ENCODE measurements around the gene PRDM2.
A peak's percentile ranks its signal among the peaks of the same experiment; 100 is the strongest.
"Not testable (repeated sequence)": the region's sequence is repeated elsewhere in the genome, so short reads cannot be mapped to it uniquely, and the experiment has no call there.

Gene PRDM2

GRCh38 chr1:13699936-13700520 lies at the start of gene PRDM2:
PRDM2 (plus strand) TSS chr1:13700188; CDS start chr1:13715606, 15,418 bp downstream.
- peak; percentile 55 for DNase-seq

GRCh38 chr1:13651279-13651678 lies 48.7 kb upstream of the PRDM2 start:
- no peak for DNase-seq

GRCh38 chr1:13652238-13652637 lies 47.8 kb upstream of the PRDM2 start:
- no peak for DNase-seq

GRCh38 chr1:13661539-13661938 lies 38.4 kb upstream of the PRDM2 start:
- no peak for DNase-seq

- no peak for DNase-seq
These were observed 37.5 kb upstream of the PRDM2 start for GRCh38 chr1:13662493-13662892.

DNA sequence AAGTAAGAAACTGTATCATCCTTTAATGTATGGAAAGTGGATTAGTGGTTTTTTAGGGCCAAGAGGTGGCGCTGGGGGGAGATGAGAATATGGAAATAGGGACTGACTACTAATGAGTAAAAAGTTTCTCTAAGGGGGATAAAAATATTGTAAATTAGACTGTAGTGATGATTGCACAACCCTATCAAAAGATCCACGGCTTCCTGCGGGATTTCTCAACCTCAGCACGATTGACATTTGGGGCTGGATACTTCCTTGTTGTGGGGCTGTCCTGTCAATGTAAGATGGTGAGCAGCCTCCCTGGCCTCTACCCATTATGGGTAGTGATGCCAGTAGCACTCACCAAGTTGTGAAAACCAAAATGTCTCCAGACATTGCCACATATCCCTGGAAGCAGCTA lies 36.0 kb upstream of the PRDM2 start:
- DNase-seq: no peak

DNA sequence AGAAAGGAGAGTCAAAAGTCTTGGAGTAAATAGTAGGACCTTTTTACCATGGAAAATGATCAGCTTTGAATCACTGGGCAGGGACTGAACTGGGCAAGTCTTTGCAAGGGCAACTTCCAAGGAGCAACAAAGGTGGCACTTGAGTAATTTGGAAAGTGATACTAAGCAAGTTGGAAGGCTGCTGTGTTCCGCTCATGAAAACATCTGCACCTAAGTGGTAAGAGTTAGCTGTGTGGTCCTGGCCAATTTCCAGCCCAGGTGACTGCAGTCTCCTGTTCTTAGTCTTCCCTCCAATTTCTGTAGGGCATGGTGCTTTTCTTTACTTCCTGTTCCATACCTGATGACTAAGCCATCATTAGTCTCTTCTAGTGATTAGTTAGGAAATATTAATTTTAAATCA lies 35.5 kb upstream of the PRDM2 start:
- no peak for DNase-seq

GRCh38 chr1:13666317-13666716 lies 33.7 kb upstream of the PRDM2 start:
- DNase-seq: no peak

DNA sequence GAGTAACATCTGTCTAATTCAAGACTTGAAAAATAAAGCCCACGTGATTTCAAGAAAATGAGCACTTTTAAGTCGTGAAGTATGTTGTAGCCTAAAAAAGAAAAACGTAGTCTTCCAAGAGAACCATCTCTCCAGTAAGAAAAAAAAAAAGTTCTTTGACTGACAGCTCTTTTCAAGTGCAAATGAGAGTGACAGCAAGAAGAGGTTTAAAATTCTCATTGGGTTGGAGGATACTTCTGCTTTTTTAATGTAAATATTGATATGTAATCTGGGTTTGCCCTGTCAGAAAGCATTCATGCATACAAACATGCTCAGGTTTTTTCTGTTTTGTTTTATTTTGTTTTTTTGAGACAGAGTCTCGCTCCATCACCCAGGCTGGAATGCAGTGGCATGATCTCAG lies 32.3 kb upstream of the PRDM2 start:
- no peak for DNase-seq

DNA sequence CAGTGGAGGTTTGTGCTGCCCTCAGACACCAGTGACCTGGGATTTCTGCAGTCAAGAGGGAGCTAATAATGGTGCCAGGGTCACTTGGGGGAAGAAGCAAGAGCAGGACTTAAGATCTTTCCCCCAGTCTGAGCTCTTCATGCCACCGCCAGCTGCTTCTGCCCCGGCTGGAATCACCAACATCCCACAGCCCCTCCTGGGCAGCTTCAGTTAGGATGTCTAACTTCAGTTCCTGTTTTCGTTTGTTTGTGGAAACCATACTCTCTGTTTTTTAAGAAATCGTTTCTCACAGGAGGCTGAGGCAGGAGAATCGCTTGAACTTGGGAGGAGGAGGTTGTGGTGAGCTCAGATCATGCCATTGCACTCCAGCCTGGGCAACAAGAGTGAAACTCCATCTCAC lies 25.6 kb upstream of the PRDM2 start:
- no peak for DNase-seq

- DNase-seq: no peak
These were observed 24.8 kb upstream of the PRDM2 start for GRCh38 chr1:13675151-13675651.

GRCh38 chr1:13677896-13678295 lies 22.1 kb upstream of the PRDM2 start:
- no peak for DNase-seq

GRCh38 chr1:13679651-13680050 lies 20.3 kb upstream of the PRDM2 start:
- DNase-seq: no peak

GRCh38 chr1:13680609-13681008 lies 19.4 kb upstream of the PRDM2 start:
- not testable (repeated sequence) for DNase-seq

DNA sequence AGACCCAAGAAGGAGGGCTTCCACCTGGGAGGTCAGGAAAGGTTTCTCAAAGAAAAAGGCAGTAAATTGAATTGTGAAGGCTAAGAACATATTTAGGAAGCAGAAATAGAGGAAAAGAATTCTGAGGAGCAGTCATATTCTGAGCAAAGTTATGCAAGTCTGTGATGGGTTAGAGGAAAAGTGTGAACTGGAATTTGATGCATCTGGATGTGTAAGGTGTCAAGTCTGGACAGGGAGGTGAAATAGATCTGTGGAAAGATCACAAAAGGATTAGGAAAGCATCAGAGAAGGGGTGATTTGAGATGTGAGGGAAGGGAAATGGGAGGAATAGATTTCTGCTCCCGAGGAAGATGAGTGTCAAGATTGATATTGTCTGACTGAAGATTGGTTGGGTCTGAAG lies 18.1 kb upstream of the PRDM2 start:
- no peak for DNase-seq

DNA sequence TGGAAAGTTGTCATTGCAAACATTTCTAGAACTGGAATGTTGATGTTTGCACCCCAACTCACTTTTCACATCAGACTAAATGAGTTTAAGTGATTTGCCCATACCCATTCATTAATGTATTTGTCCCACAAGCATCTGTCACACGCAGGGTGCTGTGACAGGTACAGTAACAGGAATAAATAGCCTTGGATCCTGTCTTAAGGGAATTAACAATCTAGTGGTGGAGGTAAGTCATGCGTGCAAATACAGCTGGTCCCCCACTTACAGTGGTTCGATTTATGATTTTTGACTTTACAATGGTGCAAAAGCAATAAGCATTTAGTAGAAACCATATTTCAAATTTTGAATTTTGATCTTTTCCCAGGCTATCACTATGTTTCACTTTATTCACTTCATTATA lies 17.5 kb upstream of the PRDM2 start:
- no peak for DNase-seq

- no peak for DNase-seq
These were observed 16.8 kb upstream of the PRDM2 start for GRCh38 chr1:13683206-13683605.

- DNase-seq: no peak
These were observed 12.8 kb upstream of the PRDM2 start for GRCh38 chr1:13687151-13687715.

DNA sequence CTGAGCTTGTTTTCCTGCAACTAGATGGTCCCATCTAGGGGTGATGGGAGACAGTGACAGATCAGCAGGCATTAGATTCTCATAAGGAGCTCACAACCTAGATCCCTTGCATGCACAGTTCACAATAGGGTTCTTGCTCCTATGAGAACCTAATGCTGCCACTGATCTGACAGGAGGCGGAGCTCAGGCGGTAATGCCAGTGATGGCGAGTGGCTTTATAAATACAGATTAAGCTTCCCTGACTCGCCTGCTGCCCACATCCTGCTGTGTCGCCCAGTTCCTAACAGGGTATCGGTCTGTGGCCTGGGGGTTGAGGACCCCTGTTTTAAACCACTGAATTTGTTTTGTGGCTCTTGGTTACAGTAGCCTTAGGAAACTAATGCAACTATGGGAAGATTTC lies 6.9 kb upstream of the PRDM2 start:
- not testable (repeated sequence) for DNase-seq

DNA sequence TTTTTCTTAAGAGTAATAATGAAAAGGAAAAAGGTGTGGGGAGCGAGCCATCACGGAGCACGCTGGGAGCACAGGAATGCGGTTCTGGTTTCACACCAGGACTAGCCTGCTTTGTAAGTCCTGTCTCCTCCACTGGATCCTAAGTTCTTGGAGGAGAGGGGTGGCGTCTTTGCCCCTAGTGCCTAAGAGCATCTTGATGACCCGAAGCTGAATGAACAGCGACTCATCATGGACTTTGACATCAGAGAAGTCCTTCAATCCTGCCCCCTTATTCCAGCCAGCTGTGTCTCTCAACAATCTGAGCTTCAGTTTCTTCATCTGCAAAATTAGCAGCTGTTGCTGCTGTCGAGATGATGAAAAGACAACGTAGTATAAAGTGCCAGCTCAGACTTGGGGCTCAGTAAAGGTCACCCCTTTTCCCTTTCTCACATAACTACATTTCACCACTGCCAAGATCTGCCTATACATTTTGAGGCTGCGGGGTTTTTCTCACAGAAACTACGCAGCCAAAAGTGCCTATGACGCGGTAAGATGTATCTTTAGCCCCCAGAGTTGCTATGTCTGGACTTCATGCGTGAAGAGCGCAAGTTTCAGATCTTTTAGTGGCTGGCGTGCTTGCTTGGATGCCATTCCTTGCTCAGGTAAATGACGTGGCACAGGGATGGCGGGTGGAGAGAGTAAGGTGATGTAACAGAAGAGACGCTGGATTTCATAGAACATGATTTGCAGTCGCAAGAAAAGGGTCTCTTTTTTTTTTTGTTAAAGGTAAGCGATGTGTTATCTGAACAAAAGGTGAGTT lies 4.9 kb upstream of the PRDM2 start:
- no peak for DNase-seq

- DNase-seq: no peak
These were observed 2.2 kb upstream of the PRDM2 start for GRCh38 chr1:13697738-13698137.

DNA sequence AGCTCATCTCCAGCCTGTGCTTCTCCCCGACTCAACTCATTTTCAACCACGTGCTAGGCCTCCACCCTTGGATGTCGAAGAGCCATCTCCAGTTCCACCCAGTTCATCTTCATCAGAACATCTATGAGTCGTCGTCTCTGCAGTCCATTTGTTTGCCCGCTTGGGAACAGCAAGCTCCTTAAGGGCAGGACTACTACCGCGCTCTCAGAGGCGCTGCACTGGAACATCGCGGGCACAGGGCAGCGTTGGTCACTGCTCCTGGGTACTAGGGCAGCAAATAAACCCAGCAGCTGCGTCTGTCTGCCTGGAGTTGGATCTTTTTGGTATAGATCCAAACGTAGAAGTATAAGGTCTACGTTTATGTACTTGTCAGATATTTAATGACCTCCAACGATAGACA lies 478 bp upstream of the PRDM2 start:
- peak; percentile 4 for DNase-seq

DNA sequence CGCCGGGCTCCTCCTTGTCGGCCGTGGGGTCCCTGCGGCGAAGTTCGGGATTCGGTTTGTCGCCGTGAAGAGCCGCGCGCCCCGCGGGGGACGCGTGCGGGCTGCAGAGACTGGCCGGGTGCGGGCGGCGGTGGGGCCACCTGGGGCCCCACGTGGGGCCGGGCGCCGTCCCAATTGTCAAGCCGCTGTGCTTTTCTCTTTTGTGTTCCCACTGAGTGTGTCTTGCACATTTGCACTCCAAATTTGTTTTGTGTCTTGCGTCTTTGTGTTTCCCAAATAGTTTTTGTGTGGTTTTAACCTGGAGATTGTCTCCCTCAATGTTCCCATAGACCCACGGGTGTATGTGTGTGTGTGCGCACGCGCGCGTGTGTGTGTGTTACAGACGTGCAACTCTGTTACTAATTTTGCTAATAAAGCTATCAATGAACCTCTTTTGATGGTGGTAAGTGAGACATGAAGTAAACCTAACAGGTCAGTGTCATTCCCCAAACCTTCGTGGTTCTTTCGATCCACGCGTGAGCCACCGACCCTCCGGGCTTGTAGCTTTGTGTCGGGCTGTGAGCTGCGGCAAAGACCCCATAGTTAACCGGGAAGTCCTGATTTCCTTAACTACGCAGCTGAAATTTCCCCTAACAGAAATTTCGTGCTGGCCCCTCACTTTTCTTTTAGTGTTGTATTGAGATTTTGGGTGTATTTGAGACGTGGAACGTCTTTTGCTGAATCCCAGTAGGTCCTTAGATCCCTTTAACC lies 708 bp downstream of the PRDM2 start:
- DNase-seq: peak; percentile 38

DNA sequence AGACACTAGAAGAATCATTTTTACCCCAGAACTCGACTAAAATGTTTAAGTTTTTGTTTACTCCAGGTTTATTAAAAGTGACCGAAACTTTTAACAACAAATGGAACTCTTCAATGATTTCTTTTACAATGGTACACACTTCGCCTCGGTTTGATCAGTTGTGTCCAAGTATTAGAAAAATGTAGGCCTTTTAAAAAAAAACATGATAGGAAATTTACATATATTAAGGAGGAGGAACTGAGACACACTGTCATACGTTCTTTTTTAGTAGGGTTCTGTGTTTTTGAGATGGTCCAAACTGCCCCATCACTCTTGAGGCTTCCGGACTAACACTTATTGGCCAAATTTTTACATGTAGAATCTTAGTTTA lies 1.3 kb downstream of the PRDM2 start:
- DNase-seq: no peak
